ENCODE results near the gene SORCS3.

- TF ChIP-seq RBBP5 (conservative IDR thresholded peaks at IDR 0.05): no peak
- TF ChIP-seq EP300 (IDR thresholded peaks at IDR 0.05; ENCODE audit: borderline replicate concordance in 1 of 2, control insufficient read depth in 1 of 2, low read depth in 2 of 2, low read length in 2 of 2): no peak
- TF ChIP-seq TAF1 (IDR thresholded peaks at IDR 0.05; ENCODE audit: borderline replicate concordance, low read depth, low read length): no peak
- no peak for TF ChIP-seq POLR2A (IDR thresholded peaks at IDR 0.05; ENCODE audit: low read depth, low read length)
- no peak for TF ChIP-seq NFXL1 (IDR thresholded peaks at IDR 0.05; ENCODE audit: borderline replicate concordance)
- no peak for TF ChIP-seq MYC (IDR thresholded peaks at IDR 0.05; ENCODE audit: insufficient read depth, insufficient read length, insufficient replicate concordance, low read length, severe bottlenecking)
- TF ChIP-seq, protein P1, sequence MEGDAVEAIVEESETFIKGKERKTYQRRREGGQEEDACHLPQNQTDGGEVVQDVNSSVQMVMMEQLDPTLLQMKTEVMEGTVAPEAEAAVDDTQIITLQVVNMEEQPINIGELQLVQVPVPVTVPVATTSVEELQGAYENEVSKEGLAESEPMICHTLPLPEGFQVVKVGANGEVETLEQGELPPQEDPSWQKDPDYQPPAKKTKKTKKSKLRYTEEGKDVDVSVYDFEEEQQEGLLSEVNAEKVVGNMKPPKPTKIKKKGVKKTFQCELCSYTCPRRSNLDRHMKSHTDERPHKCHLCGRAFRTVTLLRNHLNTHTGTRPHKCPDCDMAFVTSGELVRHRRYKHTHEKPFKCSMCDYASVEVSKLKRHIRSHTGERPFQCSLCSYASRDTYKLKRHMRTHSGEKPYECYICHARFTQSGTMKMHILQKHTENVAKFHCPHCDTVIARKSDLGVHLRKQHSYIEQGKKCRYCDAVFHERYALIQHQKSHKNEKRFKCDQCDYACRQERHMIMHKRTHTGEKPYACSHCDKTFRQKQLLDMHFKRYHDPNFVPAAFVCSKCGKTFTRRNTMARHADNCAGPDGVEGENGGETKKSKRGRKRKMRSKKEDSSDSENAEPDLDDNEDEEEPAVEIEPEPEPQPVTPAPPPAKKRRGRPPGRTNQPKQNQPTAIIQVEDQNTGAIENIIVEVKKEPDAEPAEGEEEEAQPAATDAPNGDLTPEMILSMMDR (IDR thresholded peaks at IDR 0.05 in 2 of 3, conservative IDR thresholded peaks at IDR 0.05 in 1 of 3; ENCODE audit: control insufficient read depth in 2 of 3, extremely low read depth in 1 of 3, insufficient read depth in 1 of 3, low read depth in 3 of 3, low read length in 3 of 3): no peak
- no peak for TF ChIP-seq SUZ12 (IDR thresholded peaks at IDR 0.05; ENCODE audit: unreplicated experiment)
These were observed 400.9 kb downstream of the SORCS3 start for GRCh38 chr10:105041956-105042355.

Data from GM12878 (cell line).